Loucy (cell line): ENCODE results near the gene TTC7B.

Experiments
- H2AFZ ChIP-seq: fragments of 200-600 bp; sonication (generic); 2 replicates; pipeline ENCODE4 v1.6.0; 2016; ENCODE audit warnings: antibody characterized with exemption, mild to moderate bottlenecking, low read length, moderate library complexity
- H3F3A ChIP-seq: fragments of 200-600 bp; 2 replicates; pipeline ENCODE4 v1.6.0; 2016; ENCODE audit warnings: antibody characterized with exemption, low read depth, mild to moderate bottlenecking
- H3K27me3 ChIP-seq: fragments of 200-600 bp; sonication (generic); 2 replicates; pipeline ENCODE4 v1.6.1; 2014; ENCODE audit warnings: low read length, mild to moderate bottlenecking; ENCODE audit not compliant: insufficient read depth, poor library complexity, severe bottlenecking
- H3K36me3 ChIP-seq: fragments of 200-600 bp; sonication (generic); 2 replicates; pipeline ENCODE4 v1.6.1; 2016; ENCODE audit warnings: low read length; ENCODE audit not compliant: insufficient read depth
- H3K4me1 ChIP-seq: fragments of 200-600 bp; sonication (generic); 2 replicates; pipeline ENCODE4 v1.5.1; 2014; ENCODE audit warnings: low read length, mild to moderate bottlenecking; ENCODE audit not compliant: insufficient read depth, poor library complexity, severe bottlenecking
- H3K4me2 ChIP-seq: fragments of 200-600 bp; sonication (generic); 2 replicates; pipeline ENCODE4 v1.6.0; 2014; ENCODE audit warnings: antibody characterized with exemption, low read length, low read depth, mild to moderate bottlenecking; ENCODE audit not compliant: poor library complexity, severe bottlenecking
- H3K4me3 ChIP-seq: fragments of 200-600 bp; sonication (generic); 2 replicates; pipeline ENCODE4 v1.5.1; 2014; ENCODE audit warnings: low read length, mild to moderate bottlenecking, mixed read lengths; ENCODE audit not compliant: poor library complexity, severe bottlenecking
- H3K79me2 ChIP-seq: fragments of 200-600 bp; sonication (generic); 2 replicates; pipeline ENCODE4 v1.6.1; 2014; ENCODE audit warnings: low read length; ENCODE audit not compliant: insufficient read depth
- H3K9ac ChIP-seq: fragments of 200-600 bp; sonication (generic); 2 replicates; pipeline ENCODE4 v1.6.0; 2014; ENCODE audit warnings: mild to moderate bottlenecking, low read depth, low read length, moderate library complexity; ENCODE audit not compliant: poor library complexity, severe bottlenecking
- H3K9me2 ChIP-seq: fragments of 200-600 bp; sonication (generic); replicated peaks from 2 replicates; pipeline ENCODE4 v1.6.1; 2016; ENCODE audit warnings: low read depth, low read length, mixed read lengths
- H3K9me3 ChIP-seq: fragments of 200-600 bp; sonication (generic); 2 replicates; pipeline ENCODE4 v1.6.1; 2014; ENCODE audit warnings: mild to moderate bottlenecking, antibody characterized with exemption, low read length, low read depth; ENCODE audit not compliant: insufficient read depth
- H4K20me1 ChIP-seq: fragments of 200-600 bp; sonication (generic); 2 replicates; pipeline ENCODE4 v1.6.0; 2014; ENCODE audit warnings: antibody characterized with exemption, low read length, mild to moderate bottlenecking; ENCODE audit not compliant: insufficient read depth, poor library complexity, severe bottlenecking
- EZH2phosphoT487 ChIP-seq: fragments of 200-600 bp; IDR thresholded peaks from 2 replicates; pipeline ENCODE4 v1.6.1; 2018; ENCODE audit warnings: antibody characterized with exemption, mild to moderate bottlenecking, moderate library complexity, borderline replicate concordance
- TF ChIP-seq, protein P1 (sequence below): fragments of 200-600 bp; sonication (generic); conservative IDR thresholded peaks from 2 replicates; pipeline ENCODE4 v1.5.1; 2014; ENCODE audit warnings: mild to moderate bottlenecking, antibody characterized with exemption, low read length

The TTC7B gene

DNA sequence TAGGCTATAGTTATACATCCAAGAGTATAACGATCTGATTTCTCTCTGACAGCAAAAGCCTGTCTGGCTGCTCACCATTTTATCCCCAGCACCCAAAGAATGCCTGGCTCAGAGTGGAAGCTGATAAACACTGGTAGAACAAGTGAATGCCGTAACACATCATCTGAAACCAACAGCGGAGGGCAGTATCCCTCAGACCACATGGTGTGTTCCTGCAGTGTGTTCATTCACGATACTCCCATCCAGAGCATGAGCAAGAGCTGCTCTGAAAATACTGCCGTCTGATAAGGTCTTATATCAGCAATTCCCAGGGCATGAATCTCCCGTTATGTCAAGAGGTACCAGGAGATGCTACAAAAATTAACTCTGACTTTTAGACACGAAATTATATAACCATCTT is 95.9 kb downstream of the TTC7B start:
- H3K36me3 ChIP-seq = peaks cover 4% of the 10 kb centered on the region; the same call in 1 of the 2 replicates
- H3K9me3 ChIP-seq = no peaks in the 10 kb centered on the region
- H3F3A ChIP-seq = no peaks in the 10 kb centered on the region
- H3K79me2 ChIP-seq = no peaks in the 10 kb centered on the region
- no peak overlapping the region for H3K4me3 ChIP-seq
- no peak overlapping the region for H2AFZ ChIP-seq
- no peak for TF ChIP-seq EZH2phosphoT487
- TF ChIP-seq, protein P1, sequence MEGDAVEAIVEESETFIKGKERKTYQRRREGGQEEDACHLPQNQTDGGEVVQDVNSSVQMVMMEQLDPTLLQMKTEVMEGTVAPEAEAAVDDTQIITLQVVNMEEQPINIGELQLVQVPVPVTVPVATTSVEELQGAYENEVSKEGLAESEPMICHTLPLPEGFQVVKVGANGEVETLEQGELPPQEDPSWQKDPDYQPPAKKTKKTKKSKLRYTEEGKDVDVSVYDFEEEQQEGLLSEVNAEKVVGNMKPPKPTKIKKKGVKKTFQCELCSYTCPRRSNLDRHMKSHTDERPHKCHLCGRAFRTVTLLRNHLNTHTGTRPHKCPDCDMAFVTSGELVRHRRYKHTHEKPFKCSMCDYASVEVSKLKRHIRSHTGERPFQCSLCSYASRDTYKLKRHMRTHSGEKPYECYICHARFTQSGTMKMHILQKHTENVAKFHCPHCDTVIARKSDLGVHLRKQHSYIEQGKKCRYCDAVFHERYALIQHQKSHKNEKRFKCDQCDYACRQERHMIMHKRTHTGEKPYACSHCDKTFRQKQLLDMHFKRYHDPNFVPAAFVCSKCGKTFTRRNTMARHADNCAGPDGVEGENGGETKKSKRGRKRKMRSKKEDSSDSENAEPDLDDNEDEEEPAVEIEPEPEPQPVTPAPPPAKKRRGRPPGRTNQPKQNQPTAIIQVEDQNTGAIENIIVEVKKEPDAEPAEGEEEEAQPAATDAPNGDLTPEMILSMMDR = peak; percentile 29
- H3K4me1 ChIP-seq = peaks cover 31% of the 10 kb centered on the region
- H3K27me3 ChIP-seq = no peaks in the 10 kb centered on the region
- peak overlapping the region; percentile 48 for H3K4me2 ChIP-seq
- H3K9me2 ChIP-seq = no peaks in the 10 kb centered on the region
- H3K9ac ChIP-seq = no peak overlapping the region
- no peaks in the 10 kb centered on the region for H4K20me1 ChIP-seq

DNA sequence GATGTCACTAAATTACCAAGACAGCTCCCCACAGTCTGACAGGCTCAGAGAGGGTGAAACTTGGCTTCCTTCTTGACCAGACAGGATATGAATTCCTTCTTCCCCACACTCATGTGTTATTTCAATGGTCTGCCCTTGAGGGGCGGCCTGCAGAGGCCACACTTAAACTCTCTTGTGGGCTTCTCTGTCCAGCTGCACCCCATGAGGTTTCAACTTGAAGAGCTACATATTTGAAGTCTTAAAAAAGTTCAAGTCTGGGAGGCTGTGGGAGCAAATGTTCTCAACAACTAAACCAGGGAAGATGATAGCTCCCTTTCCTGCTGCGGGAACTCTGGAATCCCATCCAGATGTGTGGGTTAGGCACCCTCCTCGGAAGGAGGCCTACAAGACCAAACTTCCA is 98.3 kb downstream of the TTC7B start:
- H4K20me1 ChIP-seq = no peaks in the 10 kb centered on the region
- no peaks in the 10 kb centered on the region for H3K27me3 ChIP-seq
- H3K4me1 ChIP-seq = peaks cover 19% of the 10 kb centered on the region
- H3K9me3 ChIP-seq = no peaks in the 10 kb centered on the region
- H3K36me3 ChIP-seq = peaks cover 9% of the 10 kb centered on the region; the same call in 1 of the 2 replicates
- no peak overlapping the region for H3K4me2 ChIP-seq
- no peaks in the 10 kb centered on the region for H3K79me2 ChIP-seq
- H3K4me3 ChIP-seq = no peak overlapping the region
- H3K9me2 ChIP-seq = no peaks in the 10 kb centered on the region
- no peak overlapping the region for H2AFZ ChIP-seq
- no peak overlapping the region for H3K9ac ChIP-seq
- TF ChIP-seq, protein P1 = no peak
- TF ChIP-seq EZH2phosphoT487 = no peak
- H3F3A ChIP-seq = no peaks in the 10 kb centered on the region

DNA sequence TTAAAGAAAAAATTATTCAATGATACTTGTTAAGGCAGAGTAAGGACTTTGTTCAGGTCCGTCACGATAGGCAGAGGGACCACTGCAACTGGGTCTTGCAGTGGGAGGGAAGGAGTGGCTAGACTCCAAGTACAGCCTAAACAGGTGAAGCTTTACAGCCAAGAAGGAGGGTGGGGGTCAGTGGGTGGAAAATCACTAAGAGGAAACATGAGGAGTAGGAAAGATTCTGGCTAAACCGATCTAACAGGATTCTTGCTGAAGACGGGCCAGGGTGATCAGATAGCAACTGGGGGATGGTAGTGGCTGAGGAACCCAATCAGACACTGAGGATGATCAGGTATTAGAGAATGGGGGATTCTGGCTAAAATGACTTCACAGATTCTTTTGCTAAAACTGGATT is 100.2 kb downstream of the TTC7B start:
- H4K20me1 ChIP-seq = no peaks in the 10 kb centered on the region
- H3K4me2 ChIP-seq = no peak overlapping the region
- no peak overlapping the region for H3K4me3 ChIP-seq
- H2AFZ ChIP-seq = no peak overlapping the region
- peaks cover 5% of the 10 kb centered on the region; the same call in 1 of the 2 replicates for H3K36me3 ChIP-seq
- no peaks in the 10 kb centered on the region for H3K27me3 ChIP-seq
- no peaks in the 10 kb centered on the region for H3F3A ChIP-seq
- no peak for TF ChIP-seq EZH2phosphoT487
- TF ChIP-seq, protein P1 = no peak
- no peaks in the 10 kb centered on the region for H3K79me2 ChIP-seq
- H3K4me1 ChIP-seq = peaks cover 19% of the 10 kb centered on the region
- H3K9me2 ChIP-seq = no peaks in the 10 kb centered on the region
- H3K9me3 ChIP-seq = no peaks in the 10 kb centered on the region
- no peak overlapping the region for H3K9ac ChIP-seq
